KMS-11 (cell line): Measurements from ENCODE around the gene C15orf61.

Experiments used
- H2AFZ ChIP-seq: fragments of 200-600 bp; sonication (generic); 2 replicates; pipeline ENCODE4 v1.6.1; 2016; ENCODE audit warnings: antibody characterized with exemption, mixed run types, low read depth
- H3K27ac ChIP-seq: fragments of 200-600 bp; sonication (generic); 2 replicates; pipeline ENCODE4 v1.6.1; 2016; ENCODE audit warnings: mild to moderate bottlenecking, mixed run types
- H3K27me3 ChIP-seq: fragments of 200-600 bp; sonication (generic); 2 replicates; pipeline ENCODE4 v1.6.1; 2017; ENCODE audit warnings: mild to moderate bottlenecking, low read depth, mixed run types, moderate library complexity; ENCODE audit not compliant: insufficient read depth
- H3K36me3 ChIP-seq: fragments of 200-600 bp; sonication (generic); 2 replicates; pipeline ENCODE4 v1.6.1; 2017; ENCODE audit warnings: mild to moderate bottlenecking, mixed run types; ENCODE audit not compliant: insufficient read depth
- H3K4me1 ChIP-seq: fragments of 200-600 bp; sonication (generic); 2 replicates; pipeline ENCODE4 v1.6.1; 2016; ENCODE audit warnings: mild to moderate bottlenecking, low read depth, mixed run types; ENCODE audit not compliant: poor library complexity, severe bottlenecking
- H3K4me2 ChIP-seq: fragments of 200-600 bp; sonication (generic); 2 replicates; pipeline ENCODE4 v1.7.0; 2016; ENCODE audit warnings: mild to moderate bottlenecking, mixed run types
- H3K4me3 ChIP-seq: fragments of 200-600 bp; sonication (generic); IDR thresholded peaks from 2 replicates; pipeline ENCODE4 v1.6.1; 2017; ENCODE audit warnings: low read depth, low read length, mixed read lengths; ENCODE audit not compliant: insufficient read depth
- H3K79me2 ChIP-seq: fragments of 200-600 bp; sonication (generic); 2 replicates; pipeline ENCODE4 v1.6.1; 2016; ENCODE audit warnings: low read depth, mixed run types; ENCODE audit not compliant: insufficient read depth
- H3K9ac ChIP-seq: fragments of 200-600 bp; sonication (generic); 2 replicates; pipeline ENCODE4 v1.6.1; 2016; ENCODE audit warnings: mild to moderate bottlenecking, mixed run types
- H4K20me1 ChIP-seq: fragments of 200-600 bp; sonication (generic); 2 replicates; pipeline ENCODE4 v1.6.1; 2016; ENCODE audit warnings: mild to moderate bottlenecking, mixed run types; ENCODE audit not compliant: insufficient read depth
- TF ChIP-seq, protein P1 (sequence below): fragments of 200-600 bp; sonication (generic); conservative IDR thresholded peaks from 2 replicates; pipeline ENCODE4 v1.6.1; 2017; ENCODE audit warnings: low read depth, mild to moderate bottlenecking, antibody characterized with exemption, low read length, moderate library complexity, mixed read lengths

C15orf61 gene

DNA sequence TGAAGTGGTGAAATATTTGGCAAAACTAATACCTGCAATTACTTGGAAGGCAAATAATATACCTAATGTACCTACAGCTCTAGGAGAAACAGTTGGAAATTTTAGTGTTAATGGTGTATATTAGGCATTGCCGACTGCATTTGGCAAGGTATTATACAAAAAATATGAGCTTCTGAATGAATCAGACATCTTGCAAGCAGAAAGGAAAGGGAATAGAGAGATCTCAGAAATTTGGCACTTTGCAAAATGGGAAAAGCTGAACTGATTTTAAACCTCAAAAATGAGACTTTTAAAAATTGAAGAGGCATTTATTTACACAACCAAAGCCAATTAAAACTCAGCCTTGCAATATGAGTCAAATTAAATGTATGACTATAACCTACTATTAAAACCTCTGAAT, 40.2 kb upstream of the C15orf61 start:
- Histone ChIP-seq H2AFZ (no peak overlapping the region), H4K20me1 (no peaks in the 10 kb centered on the region), H3K79me2 (no peaks in the 10 kb centered on the region), H3K36me3 (no peaks in the 10 kb centered on the region), H3K4me3 (no peak overlapping the region), H3K27ac (no peak overlapping the region), H3K4me1 (no peaks in the 10 kb centered on the region), H3K9ac (no peak overlapping the region), H3K4me2 (no peak overlapping the region), H3K27me3 (no peaks in the 10 kb centered on the region)
- TF ChIP-seq, protein P1, sequence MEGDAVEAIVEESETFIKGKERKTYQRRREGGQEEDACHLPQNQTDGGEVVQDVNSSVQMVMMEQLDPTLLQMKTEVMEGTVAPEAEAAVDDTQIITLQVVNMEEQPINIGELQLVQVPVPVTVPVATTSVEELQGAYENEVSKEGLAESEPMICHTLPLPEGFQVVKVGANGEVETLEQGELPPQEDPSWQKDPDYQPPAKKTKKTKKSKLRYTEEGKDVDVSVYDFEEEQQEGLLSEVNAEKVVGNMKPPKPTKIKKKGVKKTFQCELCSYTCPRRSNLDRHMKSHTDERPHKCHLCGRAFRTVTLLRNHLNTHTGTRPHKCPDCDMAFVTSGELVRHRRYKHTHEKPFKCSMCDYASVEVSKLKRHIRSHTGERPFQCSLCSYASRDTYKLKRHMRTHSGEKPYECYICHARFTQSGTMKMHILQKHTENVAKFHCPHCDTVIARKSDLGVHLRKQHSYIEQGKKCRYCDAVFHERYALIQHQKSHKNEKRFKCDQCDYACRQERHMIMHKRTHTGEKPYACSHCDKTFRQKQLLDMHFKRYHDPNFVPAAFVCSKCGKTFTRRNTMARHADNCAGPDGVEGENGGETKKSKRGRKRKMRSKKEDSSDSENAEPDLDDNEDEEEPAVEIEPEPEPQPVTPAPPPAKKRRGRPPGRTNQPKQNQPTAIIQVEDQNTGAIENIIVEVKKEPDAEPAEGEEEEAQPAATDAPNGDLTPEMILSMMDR = no peak

DNA sequence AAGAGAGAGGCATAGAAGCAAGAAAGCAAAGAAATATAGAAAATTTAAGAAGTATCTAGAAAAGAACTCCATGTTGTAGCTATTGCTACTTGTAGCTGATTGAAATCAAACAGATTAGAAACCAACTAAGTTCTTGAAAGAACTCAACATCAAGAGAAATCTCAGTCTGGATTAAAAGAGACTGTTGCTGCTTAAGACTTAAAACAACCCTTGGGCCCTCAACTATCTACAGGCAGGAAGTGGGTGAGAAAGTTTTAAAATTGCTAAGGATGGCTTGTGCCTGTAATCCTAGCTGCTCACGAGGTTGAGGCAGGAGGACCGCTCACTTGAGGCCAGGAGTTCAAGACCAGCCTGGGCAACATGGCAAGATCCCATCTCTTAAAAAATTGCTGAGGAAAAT, 39.3 kb upstream of the C15orf61 start:
- Histone ChIP-seq H3K9ac (no peak overlapping the region), H2AFZ (no peak overlapping the region), H3K79me2 (no peaks in the 10 kb centered on the region), H3K4me3 (no peak overlapping the region), H3K4me1 (no peaks in the 10 kb centered on the region), H3K36me3 (no peaks in the 10 kb centered on the region), H3K27me3 (no peaks in the 10 kb centered on the region), H4K20me1 (no peaks in the 10 kb centered on the region), H3K27ac (no peak overlapping the region), H3K4me2 (no peak overlapping the region)
- TF ChIP-seq, protein P1 = no peak

DNA sequence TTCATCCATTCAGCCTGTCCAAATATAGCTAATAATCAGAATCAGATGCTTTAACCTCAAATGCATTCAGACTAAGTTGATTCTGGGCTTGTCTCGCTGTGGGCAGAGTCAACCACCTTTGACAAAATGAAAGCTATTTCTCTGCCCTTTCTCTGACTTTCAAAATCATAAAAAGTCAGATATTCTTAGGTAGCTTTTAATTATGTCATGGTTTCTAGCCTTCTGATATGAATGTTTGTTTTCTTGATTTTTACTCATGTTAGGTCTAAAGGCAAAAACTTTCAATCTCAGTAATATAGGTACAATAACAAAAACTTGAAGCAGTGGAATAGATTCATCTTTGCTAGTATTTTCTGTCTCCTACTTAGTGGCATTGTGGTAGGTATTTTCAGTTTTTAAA, 25.3 kb upstream of the C15orf61 start:
- H2AFZ ChIP-seq = no peak overlapping the region
- no peak overlapping the region for H3K4me3 ChIP-seq
- H3K27ac ChIP-seq = no peak overlapping the region
- no peaks in the 10 kb centered on the region for H4K20me1 ChIP-seq
- H3K9ac ChIP-seq = no peak overlapping the region
- no peaks in the 10 kb centered on the region for H3K36me3 ChIP-seq
- no peak overlapping the region for H3K4me2 ChIP-seq
- no peaks in the 10 kb centered on the region for H3K4me1 ChIP-seq
- TF ChIP-seq, protein P1 = no peak
- H3K27me3 ChIP-seq = no peaks in the 10 kb centered on the region
- no peaks in the 10 kb centered on the region for H3K79me2 ChIP-seq

DNA sequence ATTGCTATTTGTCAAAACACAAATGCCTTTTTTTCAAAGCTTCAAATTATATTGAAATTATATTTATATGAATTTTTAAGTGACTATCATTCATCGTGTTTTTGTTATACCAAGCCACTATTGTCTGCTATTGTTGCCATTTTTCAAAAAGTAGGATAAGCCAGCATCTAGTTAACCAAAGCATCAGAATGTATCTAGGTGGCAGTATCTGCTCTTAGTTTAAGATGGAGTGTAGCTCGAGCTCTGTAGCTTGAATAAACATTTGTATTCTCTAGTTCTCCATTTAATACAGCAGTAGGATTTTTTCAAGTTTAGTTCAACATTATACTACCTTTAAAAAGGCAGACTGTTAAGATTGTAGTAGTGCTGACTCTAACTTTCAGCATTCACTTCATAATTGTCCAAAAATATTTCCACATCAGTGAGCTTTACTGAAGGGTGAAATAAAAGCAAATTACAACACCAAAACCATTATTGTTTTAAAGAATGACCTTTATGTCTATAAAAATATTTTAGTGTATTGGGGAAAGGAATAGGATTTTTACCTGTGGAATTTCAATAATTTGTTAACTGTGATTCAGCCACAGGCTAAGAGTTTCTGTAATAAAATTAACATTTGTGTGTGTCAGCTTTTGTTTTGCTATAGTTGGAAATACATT, 19.6 kb upstream of the C15orf61 start:
- Histone ChIP-seq H3K27me3 (no peaks in the 10 kb centered on the region), H3K4me2 (no peak overlapping the region), H2AFZ (no peak overlapping the region), H3K4me3 (no peak overlapping the region), H3K36me3 (no peaks in the 10 kb centered on the region), H3K79me2 (no peaks in the 10 kb centered on the region), H4K20me1 (no peaks in the 10 kb centered on the region), H3K4me1 (no peaks in the 10 kb centered on the region), H3K27ac (no peak overlapping the region), H3K9ac (no peak overlapping the region)
- TF ChIP-seq, protein P1 = no peak
